ENCODE data around the gene KRT36.

DNA sequence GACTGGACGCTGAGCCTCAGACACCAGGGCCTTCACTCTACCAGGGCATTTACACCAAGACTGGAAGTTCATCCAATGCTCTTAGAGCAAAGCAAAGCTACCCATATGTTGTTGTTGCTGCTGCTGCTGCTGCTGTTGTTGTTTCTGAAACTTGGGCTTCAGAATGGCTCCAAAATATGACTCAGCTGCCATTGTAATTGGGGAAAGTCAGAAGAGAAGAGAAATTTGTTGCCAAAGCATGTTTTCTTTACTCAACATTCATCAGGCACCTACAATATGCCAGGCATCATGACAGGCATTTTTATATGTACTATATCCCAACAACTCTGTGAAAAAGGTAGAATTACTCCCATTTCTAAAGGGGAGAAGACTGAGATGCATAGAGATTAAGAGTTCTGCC, 34.5 kb downstream of the KRT36 start:
- TF ChIP-seq, protein P1, sequence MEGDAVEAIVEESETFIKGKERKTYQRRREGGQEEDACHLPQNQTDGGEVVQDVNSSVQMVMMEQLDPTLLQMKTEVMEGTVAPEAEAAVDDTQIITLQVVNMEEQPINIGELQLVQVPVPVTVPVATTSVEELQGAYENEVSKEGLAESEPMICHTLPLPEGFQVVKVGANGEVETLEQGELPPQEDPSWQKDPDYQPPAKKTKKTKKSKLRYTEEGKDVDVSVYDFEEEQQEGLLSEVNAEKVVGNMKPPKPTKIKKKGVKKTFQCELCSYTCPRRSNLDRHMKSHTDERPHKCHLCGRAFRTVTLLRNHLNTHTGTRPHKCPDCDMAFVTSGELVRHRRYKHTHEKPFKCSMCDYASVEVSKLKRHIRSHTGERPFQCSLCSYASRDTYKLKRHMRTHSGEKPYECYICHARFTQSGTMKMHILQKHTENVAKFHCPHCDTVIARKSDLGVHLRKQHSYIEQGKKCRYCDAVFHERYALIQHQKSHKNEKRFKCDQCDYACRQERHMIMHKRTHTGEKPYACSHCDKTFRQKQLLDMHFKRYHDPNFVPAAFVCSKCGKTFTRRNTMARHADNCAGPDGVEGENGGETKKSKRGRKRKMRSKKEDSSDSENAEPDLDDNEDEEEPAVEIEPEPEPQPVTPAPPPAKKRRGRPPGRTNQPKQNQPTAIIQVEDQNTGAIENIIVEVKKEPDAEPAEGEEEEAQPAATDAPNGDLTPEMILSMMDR (conservative IDR thresholded peaks at IDR 0.05; ENCODE audit: low read length) = no peak
- no peak for TF ChIP-seq EZH2phosphoT487 (IDR thresholded peaks at IDR 0.05; ENCODE audit: borderline replicate concordance)

All from Loucy (cell line).